ENCODE measurements around the gene MCUB. TPM values are rescaled to one million over a fixed set of nuclear protein-coding genes. Genes with fewer than 3 reads are reported as not detected.
A peak's percentile ranks its signal among the peaks of the same experiment; 100 is the strongest.

MCUB gene
- total RNA-seq, 1 donor from 2014 or later = 44.9 TPM

- peak; percentile 53 for DNase-seq
These were observed 169.9 kb downstream of the MCUB start, which contains the start of gene PLA2G12A for GRCh38 chr4:109729718-109730618. TSS of gene PLA2G12A (minus strand) at chr4:109730070. CDS start at chr4:109729809, 261 bp downstream.

DNA sequence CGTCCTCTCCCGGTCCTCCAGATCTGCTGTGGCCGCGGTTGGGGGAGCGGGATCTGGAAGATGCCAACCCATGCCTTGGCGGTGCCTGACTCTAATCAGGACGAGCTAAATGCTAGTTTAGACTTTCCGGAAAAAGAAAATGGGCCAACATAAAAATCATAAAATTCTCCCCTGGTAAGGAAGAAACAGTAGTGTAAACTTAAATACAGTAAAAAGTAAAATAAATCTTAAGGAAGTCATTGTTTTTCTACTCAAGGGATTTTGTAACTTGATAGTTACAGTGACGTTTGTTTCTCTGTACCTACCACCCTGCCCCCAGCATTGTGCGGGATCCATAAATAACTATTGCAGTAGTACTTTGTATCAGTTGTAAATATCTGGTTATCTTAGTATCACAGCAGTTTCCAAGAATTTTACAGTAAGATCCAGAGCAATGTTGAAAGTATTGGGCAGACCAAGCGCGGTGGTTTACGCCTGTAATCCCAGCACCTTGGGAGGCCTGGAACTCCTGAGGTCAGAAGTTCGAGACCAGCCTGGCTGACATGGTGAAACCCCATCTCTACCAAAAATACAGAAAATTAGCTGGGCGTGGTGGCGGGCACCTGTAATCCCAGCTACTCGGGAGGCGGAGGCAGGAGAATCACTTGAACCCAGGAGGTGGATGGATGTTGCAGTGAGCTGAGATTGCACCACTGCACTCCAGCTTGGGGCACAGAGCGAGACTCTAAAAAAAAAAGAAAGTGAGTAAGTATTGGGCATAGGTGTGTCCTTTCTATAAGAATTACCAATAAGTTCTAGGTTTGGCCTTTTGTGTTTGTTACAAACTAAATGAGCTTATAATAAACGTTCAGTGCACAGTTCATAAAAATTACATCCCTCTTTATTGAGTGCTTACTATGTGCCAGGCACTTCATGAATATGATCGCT lies 170.8 kb downstream of the MCUB start:
- no peak for DNase-seq

DNA sequence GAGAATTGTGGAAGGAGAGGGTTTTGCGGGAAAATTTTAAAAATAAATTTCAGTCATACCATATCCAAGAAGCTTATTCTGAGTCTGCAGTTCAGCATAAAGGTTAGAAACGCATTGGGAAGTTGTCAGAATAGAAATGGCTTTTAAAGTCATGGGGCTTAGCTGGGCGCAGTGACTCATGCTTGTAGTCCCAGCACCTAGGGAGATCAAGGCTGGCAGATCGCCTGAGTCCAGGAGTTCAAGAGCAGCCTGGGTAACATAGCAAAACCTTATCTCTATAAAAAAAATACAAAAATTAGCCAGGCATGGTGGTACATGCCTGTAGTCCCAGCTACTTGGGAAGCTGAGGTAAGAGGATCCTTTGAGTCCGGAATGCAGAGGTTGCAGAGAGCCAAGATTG lies 173.7 kb downstream of the MCUB start:
- DNase-seq = no peak

DNA sequence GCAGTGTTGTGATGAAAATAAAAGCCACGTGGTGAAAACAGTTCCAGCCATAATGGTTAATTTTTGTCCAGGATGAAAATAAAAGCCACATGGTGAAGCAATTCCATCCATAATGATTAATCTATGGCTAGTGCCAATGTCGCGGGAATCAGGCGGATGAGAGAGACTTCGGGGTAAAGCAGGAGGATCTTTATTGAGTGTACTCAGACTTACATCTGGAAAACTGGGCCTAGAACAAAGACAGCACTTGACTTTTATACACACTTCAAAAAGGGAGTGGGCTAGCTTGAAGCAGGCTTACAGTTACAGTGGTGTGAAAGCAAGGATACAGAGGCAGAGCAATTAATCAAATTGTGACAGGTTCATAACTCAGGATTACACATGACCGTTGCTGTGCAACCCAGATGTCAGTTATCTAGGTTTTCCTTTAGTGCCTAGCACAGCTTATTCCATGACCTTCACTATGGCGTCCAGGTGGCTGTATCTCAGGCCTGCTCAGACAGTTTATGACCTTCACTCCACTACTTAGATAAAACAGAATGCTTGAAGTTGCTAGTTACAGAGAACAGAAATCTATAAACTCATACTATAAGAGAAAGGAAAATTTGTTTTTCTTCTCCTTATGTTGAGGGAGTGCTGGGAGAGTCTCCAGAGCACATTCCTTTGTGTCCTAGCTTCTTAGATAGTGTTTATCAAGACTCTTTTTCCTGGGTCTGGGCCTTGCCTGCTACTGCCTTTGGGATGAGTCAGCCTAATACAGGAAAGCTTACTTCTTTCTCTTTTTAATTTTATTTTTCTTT lies 175.7 kb downstream of the MCUB start:
- DNase-seq = no peak

Small RNA genes lying within 50 kb of the gene (small RNA-seq; reads per million reads assigned to genes)
- not detected for gene HIGD1AP14

Other genes with a start within 250 kb of the MCUB start
- gene SEC24B, start 126.4 kb upstream of the MCUB start, total RNA-seq = 31.8 TPM
- gene CASP6, start 143.2 kb downstream of the MCUB start, total RNA-seq = 13.6 TPM
- 25.0 TPM for gene PLA2G12A, start 169.8 kb downstream of the MCUB start, total RNA-seq
- gene CFI, start 241.8 kb downstream of the MCUB start, total RNA-seq = 3.1 TPM